ENCODE measurements around the gene TNFRSF12A. TPM values are rescaled to one million over a fixed set of nuclear protein-coding genes. Genes with fewer than 3 reads are reported as not detected.

Gene TNFRSF12A
- total and polyA plus RNA-seq, 9 of the 15 experiments (the other 6 are each of a cell fraction or from before 2014, with no cell fraction given), result 0.41 to 61.8 (median 26.5) TPM

DNA sequence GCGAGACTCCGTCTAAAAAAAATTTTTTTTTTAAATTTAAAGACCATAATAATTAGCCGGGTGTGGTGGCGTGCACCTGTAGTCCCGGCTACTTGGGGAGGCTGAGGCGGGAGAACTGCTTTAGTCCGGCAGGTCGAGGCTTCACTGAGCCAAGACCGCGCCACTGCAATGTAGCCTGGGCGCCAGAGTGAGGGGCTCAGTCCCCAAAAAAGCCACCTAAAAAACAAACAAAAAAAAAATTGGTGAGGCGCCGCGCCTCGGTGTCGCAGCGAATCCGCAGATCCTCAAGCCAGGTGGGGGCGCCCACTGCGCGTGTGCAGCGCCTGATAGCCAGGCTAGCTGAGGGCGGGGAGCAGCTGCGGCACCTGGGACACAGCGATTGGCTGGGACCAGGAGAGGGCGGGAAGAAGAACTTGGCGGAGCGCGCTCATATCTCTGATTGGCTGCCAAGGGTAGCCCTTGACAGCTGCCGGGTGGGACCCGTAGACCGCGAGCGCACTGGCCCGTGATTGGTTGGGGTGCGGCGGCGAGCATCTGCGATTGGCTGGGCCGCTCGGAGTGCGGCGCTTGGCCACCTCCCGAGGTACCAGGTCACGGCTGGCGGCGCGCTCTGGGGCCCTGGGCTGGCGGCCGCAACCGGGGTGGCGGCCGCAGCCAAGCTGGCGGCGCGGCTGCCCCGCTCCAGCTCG, 16.4 kb upstream of the TNFRSF12A start (continued):
- TF ChIP-seq, protein P1, sequence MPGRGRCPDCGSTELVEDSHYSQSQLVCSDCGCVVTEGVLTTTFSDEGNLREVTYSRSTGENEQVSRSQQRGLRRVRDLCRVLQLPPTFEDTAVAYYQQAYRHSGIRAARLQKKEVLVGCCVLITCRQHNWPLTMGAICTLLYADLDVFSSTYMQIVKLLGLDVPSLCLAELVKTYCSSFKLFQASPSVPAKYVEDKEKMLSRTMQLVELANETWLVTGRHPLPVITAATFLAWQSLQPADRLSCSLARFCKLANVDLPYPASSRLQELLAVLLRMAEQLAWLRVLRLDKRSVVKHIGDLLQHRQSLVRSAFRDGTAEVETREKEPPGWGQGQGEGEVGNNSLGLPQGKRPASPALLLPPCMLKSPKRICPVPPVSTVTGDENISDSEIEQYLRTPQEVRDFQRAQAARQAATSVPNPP (IDR thresholded peaks at IDR 0.05; ENCODE audit: borderline replicate concordance, insufficient read depth, insufficient read length), result no peak
- TF ChIP-seq, protein P2, sequence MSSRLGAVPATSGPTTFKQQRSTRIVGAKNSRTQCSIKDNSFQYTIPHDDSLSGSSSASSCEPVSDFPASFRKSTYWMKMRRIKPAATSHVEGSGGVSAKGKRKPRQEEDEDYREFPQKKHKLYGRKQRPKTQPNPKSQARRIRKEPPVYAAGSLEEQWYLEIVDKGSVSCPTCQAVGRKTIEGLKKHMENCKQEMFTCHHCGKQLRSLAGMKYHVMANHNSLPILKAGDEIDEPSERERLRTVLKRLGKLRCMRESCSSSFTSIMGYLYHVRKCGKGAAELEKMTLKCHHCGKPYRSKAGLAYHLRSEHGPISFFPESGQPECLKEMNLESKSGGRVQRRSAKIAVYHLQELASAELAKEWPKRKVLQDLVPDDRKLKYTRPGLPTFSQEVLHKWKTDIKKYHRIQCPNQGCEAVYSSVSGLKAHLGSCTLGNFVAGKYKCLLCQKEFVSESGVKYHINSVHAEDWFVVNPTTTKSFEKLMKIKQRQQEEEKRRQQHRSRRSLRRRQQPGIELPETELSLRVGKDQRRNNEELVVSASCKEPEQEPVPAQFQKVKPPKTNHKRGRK (tag; IDR thresholded peaks at IDR 0.05), result no peak
- TF ChIP-seq FUS (optimal IDR thresholded peaks at IDR 0.05; ENCODE audit: low read depth, low read length) (no peak), NRF1 (conservative IDR thresholded peaks at IDR 0.05 in 1 of 2, IDR thresholded peaks at IDR 0.05 in 1 of 2) (peak; percentile 95 to 96), ZNF140 (CRISPR knock-in tag; IDR thresholded peaks at IDR 0.05) (no peak), LEF1 (IDR thresholded peaks at IDR 0.05) (no peak), SMARCA5 (IDR thresholded peaks at IDR 0.05) (no peak), ZNF766 (CRISPR knock-in tag; conservative IDR thresholded peaks at IDR 0.05) (no peak), PHB2 (IDR thresholded peaks at IDR 0.05; ENCODE audit: low read depth) (no peak), NR2F6 (CRISPR knock-in tag; IDR thresholded peaks at IDR 0.05) (no peak), ZNF316 (IDR thresholded peaks at IDR 0.05) (no peak), HCFC1 (IDR thresholded peaks at IDR 0.05; ENCODE audit: low read depth, low read length) (peak; percentile 50), FOXA1 (IDR thresholded peaks at IDR 0.05; ENCODE audit: borderline replicate concordance) (no peak), ATF7 (IDR thresholded peaks at IDR 0.05) (peak; percentile 78), GABPB1 (CRISPR knock-in tag; IDR thresholded peaks at IDR 0.05) (no peak), RBM17 (IDR thresholded peaks at IDR 0.05; ENCODE audit: borderline replicate concordance, low read depth, low read length) (no peak), FOS (IDR thresholded peaks at IDR 0.05; ENCODE audit: extremely low read depth, insufficient read length) (peak; percentile 99), POLR2A (conservative IDR thresholded peaks at IDR 0.05) (no peak), TBL1XR1 (IDR thresholded peaks at IDR 0.05; ENCODE audit: low read length in 2 of 2) (0 out of 4 replicates have a peak, but pooled peaks of 1 of the 2 experiments have one; percentile 34), SOX6 (IDR thresholded peaks at IDR 0.05) (peak; percentile 28; the same call in 1 of the 2 replicates), ZZZ3 (IDR thresholded peaks at IDR 0.05) (no peak), CBFB (CRISPR knock-in tag; IDR thresholded peaks at IDR 0.05) (no peak), EP300 (IDR thresholded peaks at IDR 0.05; ENCODE audit: low read length) (peak; percentile 18; the same call in 1 of the 2 replicates), RCOR1 (IDR thresholded peaks at IDR 0.05; ENCODE audit: borderline replicate concordance in 1 of 2, low read depth in 2 of 2, low read length in 2 of 2) (peak in 1 of 2 experiments; percentile 47; a peak in 1 of 4 replicates), MAFG (tag; conservative IDR thresholded peaks at IDR 0.05) (no peak), NCOA6 (IDR thresholded peaks at IDR 0.05) (no peak)
- TF ChIP-seq, protein P3, sequence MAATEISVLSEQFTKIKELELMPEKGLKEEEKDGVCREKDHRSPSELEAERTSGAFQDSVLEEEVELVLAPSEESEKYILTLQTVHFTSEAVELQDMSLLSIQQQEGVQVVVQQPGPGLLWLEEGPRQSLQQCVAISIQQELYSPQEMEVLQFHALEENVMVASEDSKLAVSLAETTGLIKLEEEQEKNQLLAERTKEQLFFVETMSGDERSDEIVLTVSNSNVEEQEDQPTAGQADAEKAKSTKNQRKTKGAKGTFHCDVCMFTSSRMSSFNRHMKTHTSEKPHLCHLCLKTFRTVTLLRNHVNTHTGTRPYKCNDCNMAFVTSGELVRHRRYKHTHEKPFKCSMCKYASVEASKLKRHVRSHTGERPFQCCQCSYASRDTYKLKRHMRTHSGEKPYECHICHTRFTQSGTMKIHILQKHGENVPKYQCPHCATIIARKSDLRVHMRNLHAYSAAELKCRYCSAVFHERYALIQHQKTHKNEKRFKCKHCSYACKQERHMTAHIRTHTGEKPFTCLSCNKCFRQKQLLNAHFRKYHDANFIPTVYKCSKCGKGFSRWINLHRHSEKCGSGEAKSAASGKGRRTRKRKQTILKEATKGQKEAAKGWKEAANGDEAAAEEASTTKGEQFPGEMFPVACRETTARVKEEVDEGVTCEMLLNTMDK (IDR thresholded peaks at IDR 0.05; ENCODE audit: borderline replicate concordance, insufficient read depth, low read depth, low read length, poor library complexity, severe bottlenecking), result peak; percentile 66

Measured in K562 (cell line).